Stimulated activated CD8-positive, alpha-beta memory T cell treated with anti-CD3 and anti-CD28 coated beads, Interleukin-12 subunit alpha, Interleukin-12 subunit beta, amount 100 ng/mL, for 24 hours (primary cell): ENCODE data around the gene PRKCZ.
"Not testable (repeated sequence)": the region's sequence is repeated elsewhere in the genome, so short reads cannot be mapped to it uniquely, and the experiment has no call there.

ENCODE experiments used
- DNase-seq: peaks from one replicate; pipeline ENCODE4 v3.0.0-alpha.2; 2020; ENCODE audit errors: extremely low read depth

Gene PRKCZ

DNA sequence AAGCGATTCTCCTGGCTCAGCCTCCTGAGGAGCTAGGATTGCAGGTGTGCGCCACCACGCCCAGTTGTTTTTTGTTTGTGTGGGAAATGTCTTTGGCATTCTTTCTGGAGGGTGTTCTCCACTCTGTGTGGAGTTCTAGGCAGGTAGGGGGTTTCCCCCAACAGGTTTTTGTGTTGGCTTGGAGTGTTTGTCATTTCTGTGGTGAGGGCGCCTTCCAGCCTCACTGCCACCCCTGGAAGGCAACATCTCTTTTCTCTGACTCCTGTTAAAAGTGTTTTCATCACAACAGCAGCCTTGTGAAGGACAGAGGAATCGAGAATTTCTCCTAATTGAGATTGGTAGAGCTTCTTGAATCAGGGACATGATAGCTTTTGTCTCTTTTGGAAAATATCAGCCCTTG, 69.7 kb downstream of the PRKCZ start:
- DNase-seq: no peak

- no peak for DNase-seq
These were observed 71.0 kb downstream of the PRKCZ start for GRCh38 chr1:2121101-2121691.

- not testable (repeated sequence) for DNase-seq
These were observed 71.6 kb downstream of the PRKCZ start for GRCh38 chr1:2121794-2122193.

- DNase-seq: no peak
These were observed 74.4 kb downstream of the PRKCZ start for GRCh38 chr1:2124446-2125198.

- no peak for DNase-seq
These were observed 75.4 kb downstream of the PRKCZ start for GRCh38 chr1:2125350-2126211.

- DNase-seq: no peak
These were observed 76.3 kb downstream of the PRKCZ start for GRCh38 chr1:2126331-2127186.

DNA sequence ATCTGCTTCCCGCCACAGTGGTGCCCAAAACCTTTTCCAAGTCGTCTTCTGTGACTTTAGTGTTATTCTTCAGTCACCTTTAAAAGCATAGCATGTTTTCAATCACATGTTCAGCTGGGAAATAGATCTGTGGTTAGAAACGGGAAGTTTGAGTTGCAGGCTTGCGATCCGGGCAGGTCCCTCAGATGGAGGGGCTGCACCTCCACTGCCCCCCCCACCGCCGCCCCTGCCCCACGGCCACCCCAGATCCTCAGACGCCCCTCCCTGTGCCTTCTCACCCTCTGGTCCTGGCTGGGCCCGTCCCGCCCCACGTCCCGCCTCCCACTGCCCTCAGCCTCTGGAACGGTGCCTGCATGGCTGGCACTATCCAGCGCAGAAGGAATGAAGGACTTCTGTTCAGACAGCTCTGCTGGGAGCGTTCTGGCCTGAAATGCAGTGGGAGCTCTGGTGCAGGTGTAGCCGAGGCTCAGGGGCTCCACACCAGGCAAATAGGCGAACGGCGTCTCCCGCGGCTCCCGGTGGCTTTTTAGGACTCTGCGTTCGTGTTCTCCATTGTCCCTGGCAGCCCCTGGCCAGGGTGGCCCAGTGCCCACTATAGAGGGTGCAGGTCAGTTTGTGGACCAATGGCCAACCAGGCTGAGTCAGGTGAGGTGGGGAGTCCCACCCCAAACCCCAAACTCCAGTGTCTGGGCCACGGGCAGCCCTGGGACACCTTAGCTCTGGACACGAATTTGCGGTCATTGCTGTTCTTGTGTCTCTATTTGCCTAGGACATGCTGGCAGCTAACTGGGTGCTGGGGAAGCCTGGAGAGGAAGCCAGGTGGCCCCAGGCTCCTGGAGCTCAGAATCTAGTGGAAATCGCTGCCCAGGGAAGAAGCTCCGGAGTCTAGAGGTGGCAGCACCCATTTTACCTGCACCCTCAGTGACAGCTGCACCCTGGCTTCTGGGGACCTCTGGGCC, 77.3 kb downstream of the PRKCZ start:
- no peak for DNase-seq

GRCh38 chr1:2128189-2128901, 78.1 kb downstream of the PRKCZ start:
- no peak for DNase-seq

GRCh38 chr1:2129256-2129943, 79.2 kb downstream of the PRKCZ start:
- no peak for DNase-seq

- DNase-seq: no peak
These were observed 79.9 kb downstream of the PRKCZ start for GRCh38 chr1:2130156-2130555.

GRCh38 chr1:2130871-2131289, 80.7 kb downstream of the PRKCZ start:
- DNase-seq: no peak

- no peak for DNase-seq
These were observed 82.2 kb downstream of the PRKCZ start for GRCh38 chr1:2132222-2133038.

DNA sequence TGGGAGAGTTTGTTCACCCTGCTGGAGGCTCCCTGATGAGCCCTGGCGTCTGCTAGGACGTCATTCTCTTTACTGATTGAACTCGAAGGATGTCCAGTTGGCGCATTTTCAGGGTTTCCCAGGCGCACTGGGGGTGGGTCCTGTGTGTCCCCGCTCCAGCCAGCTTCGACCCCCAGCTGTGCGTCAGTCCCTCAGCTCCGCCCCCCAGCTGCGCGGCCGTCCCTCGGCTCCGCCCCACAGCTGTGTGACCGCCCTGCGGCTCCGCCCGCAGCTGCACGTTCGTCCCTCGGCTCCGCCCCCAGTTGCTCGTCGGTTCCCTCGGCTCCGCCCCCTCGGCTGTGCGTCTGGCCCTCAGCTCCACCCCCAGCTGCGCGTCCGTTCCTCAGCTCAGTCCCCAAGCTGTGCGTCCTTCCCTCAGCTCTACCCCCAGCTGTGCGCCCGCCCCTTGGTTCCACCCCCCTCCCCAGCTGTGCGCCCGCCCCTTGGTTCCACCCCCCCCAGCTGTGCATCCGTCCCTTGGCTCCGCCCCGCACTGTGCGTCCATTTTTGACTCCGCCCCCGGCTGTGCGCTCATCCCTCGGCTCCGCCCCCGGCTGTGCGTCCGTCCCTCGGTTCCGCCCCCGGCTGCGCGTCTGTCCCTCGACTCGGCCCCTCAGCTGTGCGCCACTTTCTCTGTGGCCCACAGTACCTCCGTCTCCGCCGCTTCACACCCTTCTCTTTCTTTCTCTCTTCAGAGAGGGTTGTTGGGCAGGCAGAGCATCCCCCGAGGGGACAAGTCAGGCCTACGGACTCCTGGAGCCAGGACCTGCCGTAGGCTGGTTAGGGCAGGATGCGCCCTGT, 83.0 kb downstream of the PRKCZ start:
- DNase-seq: peak; percentile 90

- DNase-seq: no peak
These were observed 83.6 kb downstream of the PRKCZ start for GRCh38 chr1:2133879-2134215.

- no peak for DNase-seq
These were observed 84.0 kb downstream of the PRKCZ start for GRCh38 chr1:2134266-2134620.

GRCh38 chr1:2134621-2135307, 84.6 kb downstream of the PRKCZ start:
- no peak for DNase-seq

- no peak for DNase-seq
These were observed 85.2 kb downstream of the PRKCZ start for GRCh38 chr1:2135441-2135841.
